ENCODE data around the gene GTF3C2.
"Not testable (repeated sequence)": the region's sequence is repeated elsewhere in the genome, so short reads cannot be mapped to it uniquely, and the experiment has no call there.

GTF3C2 gene

DNA sequence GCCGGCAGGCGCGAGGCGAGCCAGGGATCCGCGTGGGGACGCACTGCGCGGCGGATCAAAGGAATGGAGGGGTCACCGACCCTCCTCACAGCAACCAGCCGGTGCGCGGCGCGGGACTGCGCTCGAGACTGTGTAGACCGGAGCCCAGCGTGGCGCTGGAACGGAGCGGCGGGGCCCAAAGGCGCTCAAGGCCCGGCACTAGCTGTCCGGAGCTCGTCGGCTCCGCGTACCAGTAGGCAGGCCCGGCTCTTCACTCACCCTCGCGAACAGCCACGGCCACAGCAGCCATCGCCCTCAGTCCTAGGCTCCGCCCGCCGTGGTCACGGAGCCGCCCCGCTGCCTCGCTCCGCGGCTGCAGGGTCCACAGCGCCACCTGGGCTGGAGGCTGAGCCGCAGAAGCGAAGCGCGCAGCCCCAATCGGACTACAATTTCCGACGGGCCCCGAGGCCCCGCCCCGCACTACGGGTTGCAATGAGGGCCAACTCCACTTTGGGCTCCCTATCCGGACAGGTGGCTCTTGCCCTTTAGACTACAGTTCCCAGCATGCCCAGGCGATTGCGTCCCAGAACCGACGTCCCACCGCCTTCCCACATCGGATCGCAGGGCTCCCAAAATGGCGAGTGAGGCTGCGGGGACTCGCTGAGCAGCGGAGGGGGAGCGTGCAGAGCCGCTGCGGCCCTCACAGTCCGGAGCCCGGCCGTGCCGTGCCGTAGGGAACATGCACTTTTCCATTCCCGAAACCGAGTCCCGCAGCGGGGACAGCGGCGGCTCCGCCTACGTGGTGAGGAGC lies 13.7 kb upstream of the GTF3C2 start, which contains the start of the genes EIF2B4 and SNX17:
EIF2B4 (minus strand) TSS at position 313 of the 790 bp plus-strand sequence; CDS start at position 289, 24 bp downstream.
SNX17 (plus strand) TSS at position 591 of the 790 bp plus-strand sequence; CDS start at position 719, 128 bp downstream.
- H3K9me3 ChIP-seq (ENCODE audit: control insufficient read depth, insufficient read depth, low read length), result no peaks in the 10 kb centered on the region
- H3K27me3 ChIP-seq (ENCODE audit: control insufficient read depth, insufficient read depth, low read length), result no peaks in the 10 kb centered on the region
- peak within 1 kb of the TSS; percentile 75 for H3K9ac ChIP-seq (ENCODE audit: low read depth, low read length)
- H3K4me1 ChIP-seq (ENCODE audit: control insufficient read depth, insufficient read depth, low read length), result peaks cover 3% of the 10 kb centered on the region; the same call in 1 of the 2 replicates
- peak within 1 kb of the TSS; percentile 77 for H3K27ac ChIP-seq (ENCODE audit: low read depth, low read length)
- H3K36me3 ChIP-seq (ENCODE audit: control insufficient read depth, insufficient read depth, low read length), result peaks cover 65% of the 10 kb centered on the region
- peak within 1 kb of the TSS; percentile 73 for H3K4me3 ChIP-seq (ENCODE audit: low read depth, low read length)

DNA sequence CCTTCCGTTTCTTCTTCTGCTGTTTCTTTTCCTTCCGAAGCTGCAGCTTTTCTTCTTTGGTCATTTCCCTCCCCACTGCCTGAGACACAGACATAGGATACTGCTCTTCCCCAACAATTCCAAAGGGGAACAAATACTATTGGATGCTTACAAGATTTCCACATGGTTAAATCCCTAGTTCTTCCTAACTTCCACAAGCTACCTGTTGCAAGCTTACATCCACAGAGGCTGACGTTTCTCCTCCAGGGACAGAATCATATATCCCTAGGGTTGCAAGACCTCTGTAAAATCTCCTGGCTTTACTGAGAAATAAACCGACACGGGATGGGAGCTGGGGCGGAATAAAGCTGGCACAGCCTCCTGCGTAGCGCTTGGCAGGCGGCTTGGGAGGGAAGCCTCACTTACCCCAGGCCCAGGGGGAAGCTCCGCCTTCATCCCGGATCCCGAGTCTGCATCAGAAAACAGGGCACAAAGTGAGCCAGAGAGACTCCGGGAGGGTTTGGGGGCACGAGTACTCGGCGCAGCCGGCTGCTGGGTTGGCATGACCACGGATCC lies 13.0 kb upstream of the GTF3C2 start:
- H3K27ac ChIP-seq (ENCODE audit: low read depth, low read length), result peak overlapping the region; percentile 77

DNA sequence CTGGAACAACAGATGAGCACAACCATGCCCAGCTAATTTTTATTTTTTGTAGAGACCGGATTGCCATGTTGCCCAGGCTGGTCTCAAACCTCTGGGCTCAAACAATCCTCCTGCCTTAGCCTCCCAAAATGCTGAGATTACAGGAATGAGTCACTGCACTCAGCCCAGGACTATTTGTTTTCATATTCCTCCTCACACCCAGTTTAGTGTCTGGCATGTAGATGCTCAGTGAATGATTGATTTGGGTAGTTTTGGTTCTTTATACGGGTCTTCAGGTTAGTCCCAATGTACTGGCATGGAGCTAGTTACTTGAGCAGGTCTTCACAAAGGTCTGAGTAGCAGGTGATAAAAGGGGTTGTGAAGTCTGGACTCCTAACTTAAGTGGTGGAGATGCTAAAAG lies 7.4 kb upstream of the GTF3C2 start:
- H3K9ac ChIP-seq (ENCODE audit: low read depth, low read length), result no peak overlapping the region

More for the DNA sequence above, 13.0 kb upstream of the GTF3C2 start:
- H3K9me3 ChIP-seq (ENCODE audit: control insufficient read depth, insufficient read depth, low read length), result no peaks in the 10 kb centered on the region
- peaks cover 3% of the 10 kb centered on the region; the same call in 1 of the 2 replicates for H3K4me1 ChIP-seq (ENCODE audit: control insufficient read depth, insufficient read depth, low read length)
- peaks cover 61% of the 10 kb centered on the region for H3K36me3 ChIP-seq (ENCODE audit: control insufficient read depth, insufficient read depth, low read length)
- H3K4me3 ChIP-seq (ENCODE audit: low read depth, low read length), result peak overlapping the region; percentile 73
- H3K27me3 ChIP-seq (ENCODE audit: control insufficient read depth, insufficient read depth, low read length), result no peaks in the 10 kb centered on the region
- H3K9ac ChIP-seq (ENCODE audit: low read depth, low read length), result peak overlapping the region; percentile 73

DNA sequence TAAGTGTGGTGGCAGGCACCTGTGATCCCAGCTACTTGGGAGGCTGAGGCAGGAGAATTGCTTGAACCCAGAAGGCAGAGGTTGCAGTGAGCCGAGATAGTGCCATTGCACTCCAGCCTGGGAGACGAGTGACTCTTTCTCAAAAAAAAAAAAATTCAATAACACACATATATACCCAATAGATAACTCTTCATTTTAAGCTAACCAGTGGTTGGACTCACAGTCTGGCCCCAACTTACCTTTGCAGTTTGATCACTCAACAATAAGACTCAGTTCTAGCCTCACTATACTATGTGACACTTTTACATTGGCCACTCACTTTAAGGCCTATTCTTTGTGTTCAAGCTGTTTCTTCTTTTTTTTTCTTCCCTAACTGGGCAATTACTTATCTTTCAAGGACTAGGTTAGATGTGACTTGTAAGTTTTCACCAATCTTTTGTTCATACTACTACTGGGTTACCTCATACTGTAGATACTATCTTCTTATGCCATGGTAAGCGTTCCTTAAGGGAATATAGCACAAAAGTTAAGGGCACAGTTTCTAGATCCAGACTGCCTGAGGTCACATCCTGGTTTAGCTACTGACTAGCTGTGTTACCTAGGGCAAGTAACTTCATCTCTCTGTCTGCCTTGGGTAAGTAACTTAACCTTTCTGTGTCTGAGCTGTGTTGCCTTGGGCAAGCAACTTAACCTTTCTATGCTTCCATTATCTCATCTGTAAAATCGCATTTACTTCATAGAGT lies 6.3 kb upstream of the GTF3C2 start:
- no peaks in the 10 kb centered on the region for H3K4me1 ChIP-seq (ENCODE audit: control insufficient read depth, insufficient read depth, low read length)
- H3K27me3 ChIP-seq (ENCODE audit: control insufficient read depth, insufficient read depth, low read length), result no peaks in the 10 kb centered on the region
- H3K36me3 ChIP-seq (ENCODE audit: control insufficient read depth, insufficient read depth, low read length), result peaks cover 40% of the 10 kb centered on the region
- H3K4me3 ChIP-seq (ENCODE audit: low read depth, low read length), result no peak overlapping the region
- no peak overlapping the region for H3K9ac ChIP-seq (ENCODE audit: low read depth, low read length)
- H3K27ac ChIP-seq (ENCODE audit: low read depth, low read length), result no peak overlapping the region
- H3K9me3 ChIP-seq (ENCODE audit: control insufficient read depth, insufficient read depth, low read length), result no peaks in the 10 kb centered on the region

More for the DNA sequence above, 7.4 kb upstream of the GTF3C2 start:
- Histone ChIP-seq H3K4me1 (ENCODE audit: control insufficient read depth, insufficient read depth, low read length) (no peaks in the 10 kb centered on the region), H3K4me3 (ENCODE audit: low read depth, low read length) (no peak overlapping the region), H3K27me3 (ENCODE audit: control insufficient read depth, insufficient read depth, low read length) (no peaks in the 10 kb centered on the region), H3K9me3 (ENCODE audit: control insufficient read depth, insufficient read depth, low read length) (no peaks in the 10 kb centered on the region), H3K27ac (ENCODE audit: low read depth, low read length) (no peak overlapping the region), H3K36me3 (ENCODE audit: control insufficient read depth, insufficient read depth, low read length) (peaks cover 51% of the 10 kb centered on the region)

DNA sequence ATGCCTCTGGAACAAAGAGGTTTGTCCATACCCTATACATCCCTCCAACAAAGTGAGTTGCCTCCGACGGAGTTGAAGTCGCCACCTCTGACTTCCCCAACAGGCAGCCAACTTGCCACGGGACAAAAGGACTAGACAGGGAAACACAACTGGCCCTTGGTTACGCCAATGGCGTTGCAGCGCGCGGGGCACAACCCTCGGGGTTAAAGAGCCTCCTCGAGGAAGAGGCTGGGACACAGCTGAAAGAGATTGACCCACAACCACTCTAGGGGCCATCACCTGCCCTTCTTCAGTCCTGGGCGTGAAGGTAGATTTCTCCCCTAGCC lies 545 bp downstream of the GTF3C2 start:
- H3K36me3 ChIP-seq (ENCODE audit: control insufficient read depth, insufficient read depth, low read length), result no peaks in the 10 kb centered on the region; the same call in 1 of the 2 replicates
- peak overlapping the region; percentile 91 for H3K4me3 ChIP-seq (ENCODE audit: low read depth, low read length)
- H3K9me3 ChIP-seq (ENCODE audit: control insufficient read depth, insufficient read depth, low read length), result no peaks in the 10 kb centered on the region
- H3K27me3 ChIP-seq (ENCODE audit: control insufficient read depth, insufficient read depth, low read length), result no peaks in the 10 kb centered on the region
- peaks cover 26% of the 10 kb centered on the region for H3K4me1 ChIP-seq (ENCODE audit: control insufficient read depth, insufficient read depth, low read length)
- peak overlapping the region; percentile 91 for H3K9ac ChIP-seq (ENCODE audit: low read depth, low read length)
- peak overlapping the region; percentile 94 for H3K27ac ChIP-seq (ENCODE audit: low read depth, low read length)

DNA sequence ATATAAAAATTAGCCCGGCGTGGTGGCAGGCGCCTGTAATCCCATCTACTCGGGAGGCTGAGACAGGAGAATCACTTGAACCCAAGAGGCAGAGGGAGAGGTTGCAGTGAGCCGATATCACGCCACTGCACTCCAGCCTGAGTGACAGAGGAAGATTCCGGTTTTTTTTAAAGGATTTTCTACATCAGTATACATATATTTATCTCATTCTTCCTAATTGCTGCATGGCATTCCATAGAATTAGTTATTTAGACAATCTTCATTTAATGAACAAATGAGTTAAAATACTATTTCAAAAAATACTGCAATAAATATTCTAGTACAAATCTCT lies 2.0 kb downstream of the GTF3C2 start:
- Histone ChIP-seq H3K4me1 (ENCODE audit: control insufficient read depth, insufficient read depth, low read length) (peaks cover 26% of the 10 kb centered on the region), H3K27me3 (ENCODE audit: control insufficient read depth, insufficient read depth, low read length) (no peaks in the 10 kb centered on the region), H3K9me3 (ENCODE audit: control insufficient read depth, insufficient read depth, low read length) (no peaks in the 10 kb centered on the region), H3K4me3 (ENCODE audit: low read depth, low read length) (no peak overlapping the region), H3K27ac (ENCODE audit: low read depth, low read length) (no peak overlapping the region), H3K36me3 (ENCODE audit: control insufficient read depth, insufficient read depth, low read length) (peaks cover 8% of the 10 kb centered on the region; the same call in 1 of the 2 replicates), H3K9ac (ENCODE audit: low read depth, low read length) (no peak overlapping the region)

DNA sequence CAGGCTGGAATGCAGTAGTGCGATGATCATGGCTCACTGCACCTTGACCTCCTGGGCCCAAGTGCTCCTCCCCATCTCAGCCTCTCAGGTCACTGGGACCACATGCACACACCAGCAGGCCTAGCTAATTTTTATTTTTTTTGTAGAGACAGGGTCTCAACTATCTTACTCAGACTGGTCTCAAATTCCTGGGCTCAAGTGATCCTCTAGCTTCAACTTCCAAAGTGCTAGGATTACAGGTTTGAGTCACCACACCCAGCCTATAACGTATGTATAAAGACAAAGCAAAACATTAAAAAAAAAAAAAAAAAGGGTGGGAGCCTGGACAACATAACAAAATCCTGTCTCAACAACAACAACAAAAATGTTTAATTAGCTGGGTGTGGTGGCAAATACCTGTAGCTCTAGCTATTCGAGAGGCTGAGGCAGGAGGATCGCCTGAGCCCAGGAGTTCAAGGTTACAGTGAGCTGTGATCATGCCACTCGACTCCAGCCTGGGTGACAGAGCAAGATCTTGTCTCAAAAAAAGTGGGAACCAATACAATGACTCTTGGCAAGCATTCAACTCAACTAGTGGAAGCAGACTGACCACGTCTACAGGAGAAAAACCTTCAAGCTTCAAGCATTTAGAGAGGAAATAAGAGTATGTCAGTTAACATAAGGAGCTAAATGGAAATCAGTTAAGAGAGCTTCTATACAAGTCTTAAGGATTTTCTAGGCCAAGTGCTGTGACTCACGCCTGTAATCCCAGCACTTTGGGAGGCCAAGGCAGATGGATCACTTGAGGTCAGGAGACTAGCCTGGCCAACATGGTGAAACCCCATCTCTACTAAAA lies 2.6 kb downstream of the GTF3C2 start:
- Histone ChIP-seq H3K9ac (ENCODE audit: low read depth, low read length) (no peak overlapping the region), H3K36me3 (ENCODE audit: control insufficient read depth, insufficient read depth, low read length) (peaks cover 8% of the 10 kb centered on the region; the same call in 1 of the 2 replicates), H3K4me3 (ENCODE audit: low read depth, low read length) (no peak overlapping the region), H3K9me3 (ENCODE audit: control insufficient read depth, insufficient read depth, low read length) (no peaks in the 10 kb centered on the region), H3K4me1 (ENCODE audit: control insufficient read depth, insufficient read depth, low read length) (peaks cover 26% of the 10 kb centered on the region), H3K27me3 (ENCODE audit: control insufficient read depth, insufficient read depth, low read length) (no peaks in the 10 kb centered on the region), H3K27ac (ENCODE audit: low read depth, low read length) (peak overlapping the region; percentile 46)

DNA sequence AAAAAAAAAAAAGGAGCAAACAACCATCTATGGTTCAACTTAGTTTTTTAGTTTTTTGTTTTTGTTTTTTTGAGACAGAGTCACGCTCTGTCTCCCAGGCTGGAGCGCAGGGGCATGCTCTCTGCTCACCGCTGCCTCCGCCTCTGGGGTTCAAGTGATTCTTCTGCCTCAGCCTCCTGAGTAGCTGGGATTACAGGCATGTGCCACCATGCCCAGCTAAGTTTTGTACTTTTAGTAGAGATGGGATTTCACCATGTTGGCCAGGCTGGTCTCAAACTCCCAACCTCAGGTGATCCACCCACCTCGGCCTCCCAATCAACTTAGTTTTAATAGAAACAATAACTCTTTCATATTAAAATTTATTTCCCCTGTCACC lies 3.2 kb downstream of the GTF3C2 start:
- H3K4me1 ChIP-seq (ENCODE audit: control insufficient read depth, insufficient read depth, low read length), result peaks cover 26% of the 10 kb centered on the region
- H3K9me3 ChIP-seq (ENCODE audit: control insufficient read depth, insufficient read depth, low read length); H3K27me3 ChIP-seq (ENCODE audit: control insufficient read depth, insufficient read depth, low read length); H3K9ac ChIP-seq (ENCODE audit: low read depth, low read length); H3K27ac ChIP-seq (ENCODE audit: low read depth, low read length); H3K4me3 ChIP-seq (ENCODE audit: low read depth, low read length); H3K36me3 ChIP-seq (ENCODE audit: control insufficient read depth, insufficient read depth, low read length): not testable (repeated sequence)

DNA sequence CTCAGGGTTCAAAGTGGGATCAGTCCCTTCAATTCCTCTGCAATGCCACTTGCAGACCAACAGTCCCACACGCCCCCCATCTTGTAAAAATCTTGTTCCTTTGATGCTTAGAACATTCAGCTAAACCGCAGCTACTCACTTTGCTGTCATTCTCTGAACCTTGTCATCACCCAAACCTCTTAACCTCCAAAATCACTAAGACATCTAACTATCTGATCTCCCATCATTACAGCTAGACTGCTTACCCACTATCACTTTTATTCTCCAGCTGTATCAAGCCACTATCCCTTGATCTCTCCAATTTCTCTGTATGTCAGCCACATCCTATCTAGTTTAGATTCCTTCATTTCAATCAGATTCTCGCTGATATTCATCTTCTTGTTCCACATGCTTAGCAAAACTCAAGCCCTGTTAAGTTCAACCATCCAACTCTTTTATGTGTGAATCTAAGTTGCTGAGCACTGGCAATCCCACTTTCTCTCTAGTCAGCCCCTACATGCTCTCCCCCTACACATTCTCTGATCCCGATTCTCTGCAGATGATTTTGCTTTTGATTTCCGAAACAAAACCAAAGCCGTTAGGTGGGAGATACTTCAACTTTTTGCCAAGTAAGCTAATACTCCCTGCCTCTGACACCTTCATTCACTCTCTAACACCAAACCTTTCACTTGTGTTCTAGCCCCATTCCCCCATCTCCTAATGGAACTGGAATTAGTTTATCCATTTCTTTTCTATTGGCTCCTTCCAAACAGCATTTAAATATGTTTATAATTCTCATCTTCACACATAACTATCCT lies 4.6 kb downstream of the GTF3C2 start:
- no peaks in the 10 kb centered on the region for H3K27me3 ChIP-seq (ENCODE audit: control insufficient read depth, insufficient read depth, low read length)
- H3K27ac ChIP-seq (ENCODE audit: low read depth, low read length), result no peak overlapping the region
- H3K4me1 ChIP-seq (ENCODE audit: control insufficient read depth, insufficient read depth, low read length), result peaks cover 26% of the 10 kb centered on the region
- H3K36me3 ChIP-seq (ENCODE audit: control insufficient read depth, insufficient read depth, low read length), result peaks cover 10% of the 10 kb centered on the region; the same call in 1 of the 2 replicates
- H3K9ac ChIP-seq (ENCODE audit: low read depth, low read length), result no peak overlapping the region
- no peaks in the 10 kb centered on the region for H3K9me3 ChIP-seq (ENCODE audit: control insufficient read depth, insufficient read depth, low read length)
- no peak overlapping the region for H3K4me3 ChIP-seq (ENCODE audit: low read depth, low read length)
